Activated T-helper 1 cell treated with Interleukin-2 at 50 U/mL for 16 hours (primary cell): ENCODE data around the gene HGFAC.

Source experiments
- DNase-seq: peaks from one replicate; pipeline ENCODE4 v3.0.0-alpha.2; 2020; ENCODE audit warnings: low read depth

Gene HGFAC

GRCh38 chr4:3426465-3427133 is 15.2 kb upstream of the HGFAC start:
- DNase-seq: no peak

- DNase-seq: no peak
Observed at GRCh38 chr4:3427134-3427476, 14.7 kb upstream of the HGFAC start.

- DNase-seq: no peak
Observed at GRCh38 chr4:3427706-3428446, 13.9 kb upstream of the HGFAC start.

GRCh38 chr4:3429651-3430050 is 12.1 kb upstream of the HGFAC start:
- no peak for DNase-seq

- no peak for DNase-seq
Observed at GRCh38 chr4:3430524-3430923, 11.2 kb upstream of the HGFAC start.

- DNase-seq: no peak
Observed at GRCh38 chr4:3431446-3431993, 10.2 kb upstream of the HGFAC start.

- no peak for DNase-seq
Observed at GRCh38 chr4:3432381-3432790, 9.4 kb upstream of the HGFAC start.

- no peak for DNase-seq
Observed at GRCh38 chr4:3433138-3433869, 8.5 kb upstream of the HGFAC start.

- DNase-seq: no peak
Observed at GRCh38 chr4:3434881-3435685, 6.7 kb upstream of the HGFAC start.

GRCh38 chr4:3435686-3435956 is 6.1 kb upstream of the HGFAC start:
- no peak for DNase-seq

GRCh38 chr4:3436048-3436797 is 5.5 kb upstream of the HGFAC start:
- no peak for DNase-seq

- no peak for DNase-seq
Observed at GRCh38 chr4:3436798-3437581, 4.8 kb upstream of the HGFAC start.

- no peak for DNase-seq
Observed at GRCh38 chr4:3437582-3437936, 4.2 kb upstream of the HGFAC start.

GRCh38 chr4:3437998-3438846 is 3.5 kb upstream of the HGFAC start:
- DNase-seq: no peak

- no peak for DNase-seq
Observed at GRCh38 chr4:3438847-3439180, 3.0 kb upstream of the HGFAC start.

- no peak for DNase-seq
Observed at GRCh38 chr4:3439391-3439790, 2.4 kb upstream of the HGFAC start.

- no peak for DNase-seq
Observed at GRCh38 chr4:3440011-3440410, 1.8 kb upstream of the HGFAC start.

GRCh38 chr4:3440979-3441500 is 728 bp upstream of the HGFAC start:
- DNase-seq: no peak

- no peak for DNase-seq
Observed at GRCh38 chr4:3442460-3442958, 741 bp downstream of the HGFAC start.
